Measurements from ENCODE around the gene MAGI1.

Gene MAGI1

DNA sequence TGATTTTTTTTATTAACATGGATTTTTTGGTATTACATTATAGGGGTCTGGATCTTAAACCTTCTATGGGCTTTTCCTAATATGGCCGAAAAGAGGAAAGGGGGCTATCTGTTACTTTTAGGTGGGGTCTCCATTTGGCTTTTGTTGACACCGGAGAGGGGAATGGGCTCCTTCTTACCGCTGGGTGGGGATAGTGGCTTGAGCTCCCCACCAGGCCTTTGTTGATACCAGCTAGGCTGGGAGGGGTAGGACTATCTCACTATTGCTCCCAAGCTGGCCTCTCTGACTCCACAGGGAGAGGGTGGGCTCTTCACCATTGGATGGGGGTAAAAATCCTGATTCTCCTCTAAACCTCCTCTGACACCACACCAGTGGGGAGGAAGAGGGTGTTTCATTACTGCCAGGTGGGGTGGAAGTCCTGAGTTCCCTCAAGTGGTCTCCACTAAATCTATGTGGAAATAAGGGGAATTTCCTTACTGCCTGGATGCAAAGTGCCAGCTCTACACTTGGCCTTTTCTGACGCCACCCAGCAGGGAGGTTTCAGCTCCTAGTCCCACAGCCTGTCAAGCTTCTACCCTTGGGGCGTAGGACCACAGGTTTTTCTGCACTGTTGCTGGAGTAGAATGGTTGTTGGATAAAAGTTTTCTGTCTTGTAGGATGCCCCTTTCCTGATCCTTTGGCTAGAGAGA, 572.3 kb downstream of the MAGI1 start:
- no peak for DNase-seq (ENCODE audit: low spot score)
- in situ Hi-C loops (cut with MboI; ENCODE audit: low sequenced_read_pairs, unreplicated experiment): no loop called here
- TF ChIP-seq, protein P1, sequence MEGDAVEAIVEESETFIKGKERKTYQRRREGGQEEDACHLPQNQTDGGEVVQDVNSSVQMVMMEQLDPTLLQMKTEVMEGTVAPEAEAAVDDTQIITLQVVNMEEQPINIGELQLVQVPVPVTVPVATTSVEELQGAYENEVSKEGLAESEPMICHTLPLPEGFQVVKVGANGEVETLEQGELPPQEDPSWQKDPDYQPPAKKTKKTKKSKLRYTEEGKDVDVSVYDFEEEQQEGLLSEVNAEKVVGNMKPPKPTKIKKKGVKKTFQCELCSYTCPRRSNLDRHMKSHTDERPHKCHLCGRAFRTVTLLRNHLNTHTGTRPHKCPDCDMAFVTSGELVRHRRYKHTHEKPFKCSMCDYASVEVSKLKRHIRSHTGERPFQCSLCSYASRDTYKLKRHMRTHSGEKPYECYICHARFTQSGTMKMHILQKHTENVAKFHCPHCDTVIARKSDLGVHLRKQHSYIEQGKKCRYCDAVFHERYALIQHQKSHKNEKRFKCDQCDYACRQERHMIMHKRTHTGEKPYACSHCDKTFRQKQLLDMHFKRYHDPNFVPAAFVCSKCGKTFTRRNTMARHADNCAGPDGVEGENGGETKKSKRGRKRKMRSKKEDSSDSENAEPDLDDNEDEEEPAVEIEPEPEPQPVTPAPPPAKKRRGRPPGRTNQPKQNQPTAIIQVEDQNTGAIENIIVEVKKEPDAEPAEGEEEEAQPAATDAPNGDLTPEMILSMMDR (IDR thresholded peaks at IDR 0.05; ENCODE audit: borderline replicate concordance, control extremely low read depth, extremely low read depth, insufficient read depth, missing control alignments): no peak

DNA sequence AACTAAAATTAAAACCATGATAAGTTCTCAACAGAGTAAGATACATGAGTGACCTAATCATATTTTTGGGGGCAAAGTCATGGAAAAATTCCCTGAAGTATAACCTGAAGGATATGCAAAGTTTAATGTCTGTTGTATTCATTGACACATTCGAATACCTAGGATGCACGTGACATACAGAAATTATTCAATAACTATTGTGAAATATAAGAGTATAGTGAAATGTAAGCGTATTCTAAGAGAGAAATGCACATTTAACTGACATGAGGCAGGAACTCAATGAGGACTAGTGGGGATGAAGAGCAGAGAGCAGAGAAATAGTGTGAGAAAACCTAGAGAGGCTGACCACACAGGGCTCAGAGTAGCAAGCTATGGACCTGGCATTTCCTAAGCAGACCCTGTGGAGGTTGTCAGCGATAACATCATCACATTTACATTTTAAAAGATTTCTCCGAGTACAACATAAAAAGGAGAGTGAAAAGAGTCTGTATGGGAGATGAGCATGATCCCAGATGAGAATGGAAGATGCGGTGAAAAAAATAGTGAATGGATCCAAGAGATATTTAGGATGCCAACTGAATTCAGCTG, 588.8 kb downstream of the MAGI1 start:
- DNase-seq (ENCODE audit: low spot score): no peak
- TF ChIP-seq, protein P1 (IDR thresholded peaks at IDR 0.05; ENCODE audit: borderline replicate concordance, control extremely low read depth, extremely low read depth, insufficient read depth, missing control alignments): no peak
- in situ Hi-C loops (cut with MboI; ENCODE audit: low sequenced_read_pairs, unreplicated experiment): no loop called here

DNA sequence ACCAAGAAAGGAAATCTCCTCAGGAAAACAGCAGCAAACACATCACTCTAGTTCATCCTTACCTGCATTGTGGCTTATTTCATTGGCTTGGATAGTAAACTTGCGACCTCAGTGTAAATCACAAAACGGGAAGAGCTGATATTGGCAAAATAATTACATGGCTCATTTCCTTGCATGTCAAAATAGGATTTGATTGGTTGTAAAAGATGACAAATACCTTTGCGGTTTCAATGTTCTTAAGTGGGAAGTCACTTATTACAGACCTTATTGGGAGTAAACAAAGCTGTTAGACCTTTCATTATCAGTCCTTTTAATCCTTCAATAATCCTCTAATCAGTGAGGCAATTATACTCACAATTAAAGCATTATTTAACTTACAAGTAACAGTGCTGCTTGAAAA, 590.6 kb downstream of the MAGI1 start:
- in situ Hi-C loops (cut with MboI; ENCODE audit: low sequenced_read_pairs, unreplicated experiment): no loop called here
- DNase-seq (ENCODE audit: low spot score): no peak
- TF ChIP-seq, protein P1 (IDR thresholded peaks at IDR 0.05; ENCODE audit: borderline replicate concordance, control extremely low read depth, extremely low read depth, insufficient read depth, missing control alignments): no peak

DNA sequence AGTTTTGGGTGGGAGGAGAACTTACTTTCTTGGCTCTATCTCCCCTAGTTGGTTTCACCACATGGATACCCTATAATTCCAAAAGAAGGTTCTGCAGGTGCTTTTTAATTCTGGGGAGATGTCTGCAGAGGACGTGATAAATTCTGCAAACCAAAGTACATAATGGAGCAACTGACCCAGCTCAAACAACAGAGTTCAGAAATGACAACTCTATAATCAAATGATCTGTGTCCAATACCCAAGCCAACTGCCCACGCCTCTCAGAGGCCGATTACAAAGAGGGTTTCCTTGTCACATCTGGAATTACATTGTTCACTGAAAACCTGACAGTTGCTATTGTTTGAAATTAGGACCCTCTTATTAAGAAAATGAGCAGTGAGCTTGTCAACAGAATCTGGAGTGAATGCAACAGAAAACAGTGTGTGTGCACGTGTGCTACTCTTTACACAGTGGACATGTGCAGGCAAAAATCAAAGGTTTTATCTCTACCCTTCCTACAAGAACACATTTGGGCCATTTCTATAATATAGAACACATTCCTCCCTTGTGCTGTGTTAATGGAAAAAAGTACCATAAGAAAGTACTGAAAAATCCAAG, 593.0 kb downstream of the MAGI1 start:
- TF ChIP-seq, protein P1 (IDR thresholded peaks at IDR 0.05; ENCODE audit: borderline replicate concordance, control extremely low read depth, extremely low read depth, insufficient read depth, missing control alignments): no peak
- in situ Hi-C loops (cut with MboI; ENCODE audit: low sequenced_read_pairs, unreplicated experiment): no loop called here
- no peak for DNase-seq (ENCODE audit: low spot score)

DNA sequence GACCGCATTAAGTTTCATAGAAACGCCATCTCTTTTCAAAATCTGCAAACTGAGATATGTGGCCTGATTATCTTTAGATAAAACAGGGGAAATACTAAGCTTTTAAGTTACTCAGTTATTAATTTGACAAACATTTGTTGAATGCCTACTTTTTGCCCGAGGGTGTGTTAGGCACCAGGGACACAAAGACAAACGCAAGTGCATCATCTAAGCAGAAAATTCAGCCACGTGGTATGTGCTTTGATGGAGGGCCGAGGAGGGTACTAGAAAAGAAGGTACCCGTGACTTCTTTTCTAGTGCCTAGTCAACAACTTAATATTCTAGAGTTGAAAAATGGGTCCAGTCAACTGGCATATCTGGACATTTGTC, 594.3 kb downstream of the MAGI1 start:
- in situ Hi-C loops (cut with MboI; ENCODE audit: low sequenced_read_pairs, unreplicated experiment): no loop called here
- TF ChIP-seq, protein P1 (IDR thresholded peaks at IDR 0.05; ENCODE audit: borderline replicate concordance, control extremely low read depth, extremely low read depth, insufficient read depth, missing control alignments): no peak
- DNase-seq (ENCODE audit: low spot score): no peak

DNA sequence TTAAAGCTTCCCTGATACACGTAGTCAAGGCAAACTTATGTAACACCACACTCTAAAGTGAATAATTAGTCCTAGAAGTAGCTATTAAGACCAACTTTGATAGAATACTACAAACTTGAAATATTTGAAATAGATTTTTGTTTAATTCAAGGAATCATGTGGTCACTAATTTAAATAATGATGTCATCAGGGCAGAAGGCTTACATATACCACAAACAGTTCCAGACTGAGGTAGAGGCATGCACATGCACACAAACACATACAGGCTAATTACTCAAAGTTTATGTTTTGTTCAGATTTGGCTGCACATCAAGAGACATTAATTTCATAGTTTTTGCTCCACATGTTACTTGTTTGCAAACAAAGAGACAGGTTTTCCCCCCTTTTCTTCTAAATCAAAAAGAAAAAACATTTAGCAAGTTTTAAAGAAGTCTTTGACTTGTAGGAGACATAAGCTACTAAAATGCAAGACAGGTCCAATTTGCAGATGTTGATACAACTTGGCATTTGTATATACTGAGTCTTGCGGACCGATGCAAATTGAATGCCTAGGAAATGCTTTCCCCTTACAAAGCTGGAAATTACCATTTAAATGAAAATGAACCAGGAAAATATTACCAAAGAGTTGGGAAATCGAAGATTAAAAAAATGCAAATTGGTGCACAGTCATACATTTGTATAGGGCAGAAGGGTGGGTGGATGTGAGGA, 594.8 kb downstream of the MAGI1 start:
- no peak for DNase-seq (ENCODE audit: low spot score)
- in situ Hi-C loops (cut with MboI; ENCODE audit: low sequenced_read_pairs, unreplicated experiment): no loop called here
- TF ChIP-seq, protein P1 (IDR thresholded peaks at IDR 0.05; ENCODE audit: borderline replicate concordance, control extremely low read depth, extremely low read depth, insufficient read depth, missing control alignments): no peak

All from GM13976 (cell line).